Stimulated activated CD8-positive, alpha-beta memory T cell treated with anti-CD3 and anti-CD28 coated beads, Interleukin-12 subunit alpha, Interleukin-12 subunit beta, amount 100 ng/mL, for 24 hours (primary cell): ENCODE results near the gene AOC1.
"Not testable (repeated sequence)": the region's sequence is repeated elsewhere in the genome, so short reads cannot be mapped to it uniquely, and the experiment has no call there.

Experiments used
- DNase-seq: peaks from one replicate; pipeline ENCODE4 v3.0.0-alpha.2; 2020; ENCODE audit errors: extremely low read depth

The AOC1 gene

GRCh38 chr7:150897502-150898474 is 45.5 kb downstream of the AOC1 start:
- no peak for DNase-seq

GRCh38 chr7:150898475-150899011 is 46.2 kb downstream of the AOC1 start:
- DNase-seq, result peak; percentile 53

GRCh38 chr7:150900675-150901074 is 48.4 kb downstream of the AOC1 start:
- DNase-seq, result no peak

- no peak for DNase-seq
Measured at GRCh38 chr7:150901160-150902035, 49.1 kb downstream of the AOC1 start.

- DNase-seq, result no peak
Measured at GRCh38 chr7:150902078-150903033, 50.0 kb downstream of the AOC1 start.

GRCh38 chr7:150903606-150904005 is 51.3 kb downstream of the AOC1 start:
- no peak for DNase-seq

GRCh38 chr7:150904011-150904909 is 51.9 kb downstream of the AOC1 start:
- no peak for DNase-seq

- DNase-seq, result no peak
Measured at GRCh38 chr7:150908173-150908572, 55.9 kb downstream of the AOC1 start.

GRCh38 chr7:150909200-150909995 is 57.1 kb downstream of the AOC1 start:
- no peak for DNase-seq

GRCh38 chr7:150910305-150910995 is 58.1 kb downstream of the AOC1 start:
- DNase-seq, result not testable (repeated sequence)

- no peak for DNase-seq
Measured at GRCh38 chr7:150910996-150911422, 58.7 kb downstream of the AOC1 start.
